ENCODE results near the gene SDR42E2.

- TF ChIP-seq RAD21 (conservative IDR thresholded peaks at IDR 0.05) = no peak
- TF ChIP-seq CTCF (IDR thresholded peaks at IDR 0.05; ENCODE audit: poor library complexity, severe bottlenecking) = no peak
- TF ChIP-seq EZH2 (IDR thresholded peaks at IDR 0.05; ENCODE audit: borderline replicate concordance, insufficient read depth, low read length, poor library complexity, severe bottlenecking) = no peak
- no peak for TF ChIP-seq EP300 (conservative IDR thresholded peaks at IDR 0.05; ENCODE audit: poor library complexity, severe bottlenecking)
- TF ChIP-seq POLR2AphosphoS5 (IDR thresholded peaks at IDR 0.05) = no peak
- TF ChIP-seq REST (IDR thresholded peaks at IDR 0.05; ENCODE audit: borderline replicate concordance) = no peak
- no peak for TF ChIP-seq SMC3 (conservative IDR thresholded peaks at IDR 0.05; ENCODE audit: poor library complexity)
- TF ChIP-seq TAF1 (IDR thresholded peaks at IDR 0.05; ENCODE audit: low read depth) = no peak
Observed at GRCh38 chr16:22141767-22142166, 20.5 kb upstream of the SDR42E2 start.

Measured in neural cell (in vitro differentiated cells).